Loucy (cell line): ENCODE data around the gene THOC1.

Experiments
- H2AFZ ChIP-seq: fragments of 200-600 bp; sonication (generic); 2 replicates; pipeline ENCODE4 v1.6.0; 2016; ENCODE audit warnings: antibody characterized with exemption, mild to moderate bottlenecking, low read length, moderate library complexity
- H3F3A ChIP-seq: fragments of 200-600 bp; 2 replicates; pipeline ENCODE4 v1.6.0; 2016; ENCODE audit warnings: antibody characterized with exemption, low read depth, mild to moderate bottlenecking
- H3K27me3 ChIP-seq: fragments of 200-600 bp; sonication (generic); 2 replicates; pipeline ENCODE4 v1.6.1; 2014; ENCODE audit warnings: low read length, mild to moderate bottlenecking; ENCODE audit not compliant: insufficient read depth, poor library complexity, severe bottlenecking
- H3K36me3 ChIP-seq: fragments of 200-600 bp; sonication (generic); 2 replicates; pipeline ENCODE4 v1.6.1; 2016; ENCODE audit warnings: low read length; ENCODE audit not compliant: insufficient read depth
- H3K4me1 ChIP-seq: fragments of 200-600 bp; sonication (generic); 2 replicates; pipeline ENCODE4 v1.5.1; 2014; ENCODE audit warnings: low read length, mild to moderate bottlenecking; ENCODE audit not compliant: insufficient read depth, poor library complexity, severe bottlenecking
- H3K4me2 ChIP-seq: fragments of 200-600 bp; sonication (generic); 2 replicates; pipeline ENCODE4 v1.6.0; 2014; ENCODE audit warnings: antibody characterized with exemption, low read length, low read depth, mild to moderate bottlenecking; ENCODE audit not compliant: poor library complexity, severe bottlenecking
- H3K4me3 ChIP-seq: fragments of 200-600 bp; sonication (generic); 2 replicates; pipeline ENCODE4 v1.5.1; 2014; ENCODE audit warnings: low read length, mild to moderate bottlenecking, mixed read lengths; ENCODE audit not compliant: poor library complexity, severe bottlenecking
- H3K79me2 ChIP-seq: fragments of 200-600 bp; sonication (generic); 2 replicates; pipeline ENCODE4 v1.6.1; 2014; ENCODE audit warnings: low read length; ENCODE audit not compliant: insufficient read depth
- H3K9ac ChIP-seq: fragments of 200-600 bp; sonication (generic); 2 replicates; pipeline ENCODE4 v1.6.0; 2014; ENCODE audit warnings: mild to moderate bottlenecking, low read depth, low read length, moderate library complexity; ENCODE audit not compliant: poor library complexity, severe bottlenecking
- H3K9me2 ChIP-seq: fragments of 200-600 bp; sonication (generic); replicated peaks from 2 replicates; pipeline ENCODE4 v1.6.1; 2016; ENCODE audit warnings: low read depth, low read length, mixed read lengths
- H3K9me3 ChIP-seq: fragments of 200-600 bp; sonication (generic); 2 replicates; pipeline ENCODE4 v1.6.1; 2014; ENCODE audit warnings: mild to moderate bottlenecking, antibody characterized with exemption, low read length, low read depth; ENCODE audit not compliant: insufficient read depth
- H4K20me1 ChIP-seq: fragments of 200-600 bp; sonication (generic); 2 replicates; pipeline ENCODE4 v1.6.0; 2014; ENCODE audit warnings: antibody characterized with exemption, low read length, mild to moderate bottlenecking; ENCODE audit not compliant: insufficient read depth, poor library complexity, severe bottlenecking
- EZH2phosphoT487 ChIP-seq: fragments of 200-600 bp; IDR thresholded peaks from 2 replicates; pipeline ENCODE4 v1.6.1; 2018; ENCODE audit warnings: antibody characterized with exemption, mild to moderate bottlenecking, moderate library complexity, borderline replicate concordance
- TF ChIP-seq, protein P1 (sequence below): fragments of 200-600 bp; sonication (generic); conservative IDR thresholded peaks from 2 replicates; pipeline ENCODE4 v1.5.1; 2014; ENCODE audit warnings: mild to moderate bottlenecking, antibody characterized with exemption, low read length

The THOC1 gene

DNA sequence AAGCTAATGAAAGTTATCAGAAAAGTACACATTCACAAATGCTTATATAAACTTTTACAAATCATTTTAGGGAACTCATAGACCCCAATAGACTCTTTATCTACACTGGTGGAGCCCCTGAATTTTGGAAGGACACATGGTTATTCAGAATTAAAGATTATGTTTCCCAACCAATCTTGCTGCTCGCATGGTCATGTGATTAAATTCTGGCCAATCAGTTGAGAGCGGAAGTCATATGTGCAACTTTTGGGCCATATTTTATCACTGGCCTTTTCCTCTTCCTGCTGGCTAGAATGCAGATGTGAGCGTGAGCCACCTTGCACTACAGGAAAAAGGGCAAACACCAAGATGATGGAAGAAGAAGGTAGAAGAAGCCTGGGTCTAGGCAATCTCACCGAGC lies 19.8 kb downstream of the THOC1 start:
- no peak overlapping the region for H3K9ac ChIP-seq
- H3K4me1 ChIP-seq = no peaks in the 10 kb centered on the region
- no peaks in the 10 kb centered on the region for H3K9me3 ChIP-seq
- no peak overlapping the region for H3K4me2 ChIP-seq
- H4K20me1 ChIP-seq = no peaks in the 10 kb centered on the region
- H3K9me2 ChIP-seq = no peaks in the 10 kb centered on the region
- no peaks in the 10 kb centered on the region for H3K27me3 ChIP-seq
- no peak overlapping the region for H2AFZ ChIP-seq
- TF ChIP-seq, protein P1, sequence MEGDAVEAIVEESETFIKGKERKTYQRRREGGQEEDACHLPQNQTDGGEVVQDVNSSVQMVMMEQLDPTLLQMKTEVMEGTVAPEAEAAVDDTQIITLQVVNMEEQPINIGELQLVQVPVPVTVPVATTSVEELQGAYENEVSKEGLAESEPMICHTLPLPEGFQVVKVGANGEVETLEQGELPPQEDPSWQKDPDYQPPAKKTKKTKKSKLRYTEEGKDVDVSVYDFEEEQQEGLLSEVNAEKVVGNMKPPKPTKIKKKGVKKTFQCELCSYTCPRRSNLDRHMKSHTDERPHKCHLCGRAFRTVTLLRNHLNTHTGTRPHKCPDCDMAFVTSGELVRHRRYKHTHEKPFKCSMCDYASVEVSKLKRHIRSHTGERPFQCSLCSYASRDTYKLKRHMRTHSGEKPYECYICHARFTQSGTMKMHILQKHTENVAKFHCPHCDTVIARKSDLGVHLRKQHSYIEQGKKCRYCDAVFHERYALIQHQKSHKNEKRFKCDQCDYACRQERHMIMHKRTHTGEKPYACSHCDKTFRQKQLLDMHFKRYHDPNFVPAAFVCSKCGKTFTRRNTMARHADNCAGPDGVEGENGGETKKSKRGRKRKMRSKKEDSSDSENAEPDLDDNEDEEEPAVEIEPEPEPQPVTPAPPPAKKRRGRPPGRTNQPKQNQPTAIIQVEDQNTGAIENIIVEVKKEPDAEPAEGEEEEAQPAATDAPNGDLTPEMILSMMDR = no peak
- TF ChIP-seq EZH2phosphoT487 = no peak
- H3F3A ChIP-seq = no peaks in the 10 kb centered on the region
- peaks cover 74% of the 10 kb centered on the region for H3K36me3 ChIP-seq
- no peak overlapping the region for H3K4me3 ChIP-seq
- no peaks in the 10 kb centered on the region for H3K79me2 ChIP-seq

DNA sequence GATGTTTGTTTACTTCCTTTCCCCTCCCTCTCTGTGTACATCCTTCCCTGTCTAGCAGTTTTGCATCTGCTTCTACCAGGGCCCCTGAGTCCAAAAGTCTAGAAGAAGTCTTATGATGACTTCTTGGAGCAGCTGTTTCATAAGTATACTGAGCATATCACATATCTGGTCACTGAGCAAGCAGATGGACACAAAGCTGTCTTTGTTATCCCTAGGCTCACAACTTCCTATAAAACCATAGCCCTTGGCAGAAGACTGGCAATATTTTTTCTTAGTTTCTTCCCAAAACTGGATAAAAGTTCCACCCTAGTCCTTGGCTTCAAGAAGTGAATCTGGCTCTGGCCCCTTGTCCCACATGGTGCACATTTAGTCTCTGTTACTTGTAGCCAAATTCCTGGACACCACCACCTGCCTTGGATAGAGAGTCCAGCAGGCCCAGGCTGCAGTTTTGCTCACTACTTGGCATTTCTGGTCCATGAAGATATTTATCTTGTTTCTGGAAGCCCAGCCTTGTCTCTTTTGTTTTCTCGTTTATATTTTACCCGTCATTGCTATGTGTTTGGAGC lies 22.5 kb downstream of the THOC1 start:
- Histone ChIP-seq H3K9ac (no peak overlapping the region), H3K27me3 (no peaks in the 10 kb centered on the region), H3K4me3 (no peak overlapping the region), H3K36me3 (peaks cover 53% of the 10 kb centered on the region), H3K79me2 (no peaks in the 10 kb centered on the region), H3K4me1 (no peaks in the 10 kb centered on the region), H3K9me3 (no peaks in the 10 kb centered on the region), H2AFZ (no peak overlapping the region), H3K9me2 (no peaks in the 10 kb centered on the region), H3F3A (no peaks in the 10 kb centered on the region), H3K4me2 (no peak overlapping the region), H4K20me1 (no peaks in the 10 kb centered on the region)
- TF ChIP-seq, protein P1 = no peak
- TF ChIP-seq EZH2phosphoT487 = no peak

DNA sequence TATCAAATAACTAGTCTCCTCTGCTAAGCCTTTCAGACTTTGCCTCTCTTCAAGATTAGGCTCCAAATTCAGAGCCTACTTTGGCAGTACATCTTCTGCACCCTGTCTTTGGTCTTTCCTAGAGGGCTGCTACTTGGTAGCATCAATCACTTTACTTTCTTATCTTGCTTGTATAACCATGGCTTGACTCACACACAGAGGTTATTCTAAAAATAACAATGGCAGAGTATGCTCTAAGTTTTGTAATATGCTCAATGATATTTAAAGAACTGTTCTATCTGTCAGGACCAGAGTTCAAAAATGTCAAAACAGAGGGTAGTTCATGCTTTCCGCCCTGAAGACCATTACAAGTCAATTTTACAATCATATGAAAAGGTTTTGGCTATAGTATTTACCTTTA lies 27.7 kb downstream of the THOC1 start:
- no peaks in the 10 kb centered on the region for H3K79me2 ChIP-seq
- TF ChIP-seq, protein P1 = no peak
- no peak for TF ChIP-seq EZH2phosphoT487
- no peak overlapping the region for H3K9ac ChIP-seq
- H4K20me1 ChIP-seq = no peaks in the 10 kb centered on the region
- no peaks in the 10 kb centered on the region for H3K27me3 ChIP-seq
- no peaks in the 10 kb centered on the region for H3F3A ChIP-seq
- H3K4me1 ChIP-seq = no peaks in the 10 kb centered on the region
- peaks cover 19% of the 10 kb centered on the region; the same call in 1 of the 2 replicates for H3K36me3 ChIP-seq
- no peak overlapping the region for H3K4me3 ChIP-seq
- H2AFZ ChIP-seq = no peak overlapping the region
- no peak overlapping the region for H3K4me2 ChIP-seq
- H3K9me3 ChIP-seq = no peaks in the 10 kb centered on the region
- H3K9me2 ChIP-seq = no peaks in the 10 kb centered on the region
